Measurements from ENCODE around the gene ARL6IP4.

Gene ARL6IP4

DNA sequence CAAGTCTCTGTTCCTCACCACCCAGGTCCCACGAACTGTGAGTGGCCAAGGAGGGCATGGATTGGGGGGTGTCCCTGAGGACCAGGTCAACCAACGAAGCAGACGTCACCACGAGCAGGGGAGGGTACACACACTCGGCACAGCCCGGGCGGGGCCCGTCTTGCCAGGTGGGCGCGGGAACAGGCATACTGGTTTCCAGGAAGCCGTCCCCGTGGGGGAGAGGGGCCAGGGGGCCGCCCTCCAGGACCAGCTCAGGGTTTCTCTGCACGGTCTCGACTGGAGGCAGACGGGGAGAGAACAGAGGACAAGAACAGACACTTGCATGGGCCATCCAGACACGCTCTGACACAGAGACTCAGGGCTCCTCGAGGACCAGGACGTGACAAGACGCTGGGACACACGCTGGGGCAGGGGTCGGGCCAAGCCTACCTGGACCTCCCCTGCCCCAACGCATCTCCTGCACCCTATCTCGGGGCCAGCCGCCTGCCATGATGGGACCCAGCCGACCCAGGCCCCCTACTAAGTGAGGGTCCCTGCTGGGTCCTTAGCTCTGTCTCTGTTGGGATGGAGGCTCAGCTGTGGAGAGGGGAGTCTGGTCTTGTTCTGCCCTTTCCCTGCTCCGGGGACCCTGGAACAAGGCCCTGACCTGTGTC is 11.3 kb downstream of the ARL6IP4 start:
- DNase-seq: no peak

DNA sequence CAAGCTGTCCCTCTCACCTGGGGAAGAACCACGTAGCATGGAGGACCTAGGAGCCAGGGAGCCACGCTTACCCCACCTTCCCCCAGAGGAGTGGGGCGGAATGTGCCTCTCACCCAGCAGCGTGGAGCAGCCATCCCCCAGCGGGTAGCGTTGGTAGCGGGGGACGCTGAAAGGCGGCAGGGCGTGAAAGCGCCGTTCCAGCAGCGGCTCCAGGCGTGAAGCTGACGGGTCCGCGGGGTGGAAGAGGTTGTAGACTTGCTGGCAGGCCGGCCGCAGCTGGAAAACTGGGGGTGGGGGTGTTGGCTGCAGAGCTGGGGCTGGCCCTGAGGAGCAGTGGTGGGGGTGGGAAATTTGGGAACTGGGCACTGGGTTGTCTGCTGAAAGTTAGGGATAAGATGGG is 11.9 kb downstream of the ARL6IP4 start:
- DNase-seq: no peak

DNA sequence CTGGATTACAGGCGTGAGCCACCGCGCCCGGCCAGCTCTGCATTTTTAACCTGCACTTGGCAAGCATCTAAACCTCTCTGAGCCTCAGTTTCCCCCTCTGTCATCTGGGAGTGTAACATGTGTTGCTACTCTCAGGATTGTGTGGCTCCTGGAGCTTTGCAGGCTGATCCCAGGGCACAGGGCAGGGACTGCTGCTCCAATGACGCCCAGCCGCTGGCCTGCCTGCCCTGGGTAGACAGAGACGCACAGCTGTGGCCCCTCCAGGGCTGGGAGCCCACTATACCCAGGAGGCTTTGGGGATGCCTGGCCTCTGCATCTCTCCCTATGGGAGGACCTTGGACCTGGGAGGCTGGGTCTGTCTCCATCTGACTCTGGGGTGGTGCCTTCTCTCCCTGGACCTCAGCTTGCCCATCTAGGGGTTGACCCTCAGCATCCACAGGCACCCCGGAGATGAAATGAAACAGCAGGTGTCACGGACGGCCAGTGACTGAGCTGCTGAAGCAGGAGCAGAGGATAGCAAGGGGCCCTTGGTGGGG is 13.7 kb downstream of the ARL6IP4 start:
- DNase-seq: no peak

DNA sequence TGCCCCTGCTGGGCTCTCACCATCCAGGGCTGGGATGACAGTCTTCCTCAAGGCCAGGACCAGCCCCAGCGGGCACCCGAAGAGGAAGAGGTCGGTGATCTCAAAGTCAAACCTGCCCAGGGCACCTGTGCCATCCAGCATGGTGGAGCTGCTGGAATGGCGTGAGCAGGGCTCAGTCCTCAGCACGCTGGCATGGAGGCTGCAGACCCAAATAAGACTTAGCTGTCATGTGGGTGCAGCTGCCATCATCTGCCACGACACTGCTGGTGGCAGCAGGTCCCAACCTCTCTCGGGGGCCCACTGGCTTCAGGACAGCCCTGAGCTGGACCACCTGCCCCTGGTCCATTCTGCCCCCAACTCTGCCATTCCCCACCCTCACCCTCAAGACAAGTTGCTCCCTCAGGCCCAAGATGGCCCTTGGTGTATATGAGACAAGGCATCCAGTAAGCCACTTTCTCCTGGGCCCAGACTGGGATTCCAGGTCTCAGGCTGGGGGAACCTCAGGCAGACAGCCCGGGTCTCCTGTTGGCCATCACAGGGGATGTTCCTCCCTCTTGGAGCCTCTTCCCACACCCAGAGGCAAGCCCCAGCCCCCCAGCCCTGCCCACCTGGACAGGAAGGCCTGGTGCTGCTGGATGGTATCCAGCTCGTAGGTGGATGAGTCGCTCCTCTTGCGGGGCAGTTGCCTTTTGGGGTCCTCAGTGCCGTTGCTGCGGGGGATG is 14.5 kb downstream of the ARL6IP4 start:
- DNase-seq: no peak

DNA sequence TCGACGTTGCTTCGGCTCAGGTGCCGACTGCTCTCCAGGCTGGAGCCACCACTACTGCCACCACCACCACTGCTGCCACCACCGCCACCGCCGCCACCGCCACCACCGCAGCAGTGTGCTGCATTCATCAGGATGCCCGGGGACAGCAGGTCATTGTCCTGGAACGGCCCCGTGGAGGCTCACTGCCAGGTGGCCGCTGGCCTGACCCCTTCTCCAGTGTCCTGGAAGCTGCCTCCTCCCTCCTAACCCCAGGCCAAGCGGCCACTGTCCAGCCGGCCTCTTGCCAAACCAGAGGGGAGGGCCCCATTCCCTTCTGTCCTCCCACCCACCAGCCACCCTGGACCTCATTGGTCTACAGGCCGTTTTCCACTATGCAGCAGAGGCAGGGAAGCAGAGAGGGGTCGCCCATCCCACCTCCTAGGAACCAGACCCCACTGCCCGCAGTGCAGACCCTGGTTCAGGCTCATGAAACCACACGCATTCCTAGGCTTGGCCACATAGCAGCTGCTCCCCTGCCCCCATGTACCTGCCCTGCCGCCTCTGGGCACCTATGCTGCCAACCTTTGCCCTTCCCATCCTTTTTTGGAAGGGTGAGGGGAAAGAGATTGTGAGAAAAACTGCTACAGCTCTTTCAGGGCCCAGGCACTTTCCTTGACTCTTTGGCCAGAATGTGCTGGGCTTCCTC is 15.2 kb downstream of the ARL6IP4 start:
- no peak for DNase-seq

DNA sequence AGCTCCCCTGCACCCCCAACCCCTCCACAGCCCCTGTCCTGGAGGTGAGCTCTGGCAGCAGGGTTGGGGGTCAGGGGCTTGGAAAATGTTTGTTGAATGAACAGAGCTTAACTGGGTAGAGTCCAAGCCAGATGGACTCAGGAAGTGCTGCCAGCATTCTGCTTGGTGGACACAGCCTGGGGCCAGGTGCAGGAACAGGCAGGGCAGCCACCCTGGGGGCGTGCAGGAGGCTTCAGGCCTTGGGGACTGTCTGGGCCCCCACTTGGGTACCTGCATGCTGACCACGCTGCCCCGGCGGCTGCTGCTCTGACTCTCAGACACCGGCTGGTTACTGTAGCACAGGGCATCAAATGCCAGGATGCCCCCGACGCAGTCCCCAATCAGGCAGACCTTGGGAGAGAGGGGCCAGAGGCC is 15.7 kb downstream of the ARL6IP4 start:
- DNase-seq: no peak

DNA sequence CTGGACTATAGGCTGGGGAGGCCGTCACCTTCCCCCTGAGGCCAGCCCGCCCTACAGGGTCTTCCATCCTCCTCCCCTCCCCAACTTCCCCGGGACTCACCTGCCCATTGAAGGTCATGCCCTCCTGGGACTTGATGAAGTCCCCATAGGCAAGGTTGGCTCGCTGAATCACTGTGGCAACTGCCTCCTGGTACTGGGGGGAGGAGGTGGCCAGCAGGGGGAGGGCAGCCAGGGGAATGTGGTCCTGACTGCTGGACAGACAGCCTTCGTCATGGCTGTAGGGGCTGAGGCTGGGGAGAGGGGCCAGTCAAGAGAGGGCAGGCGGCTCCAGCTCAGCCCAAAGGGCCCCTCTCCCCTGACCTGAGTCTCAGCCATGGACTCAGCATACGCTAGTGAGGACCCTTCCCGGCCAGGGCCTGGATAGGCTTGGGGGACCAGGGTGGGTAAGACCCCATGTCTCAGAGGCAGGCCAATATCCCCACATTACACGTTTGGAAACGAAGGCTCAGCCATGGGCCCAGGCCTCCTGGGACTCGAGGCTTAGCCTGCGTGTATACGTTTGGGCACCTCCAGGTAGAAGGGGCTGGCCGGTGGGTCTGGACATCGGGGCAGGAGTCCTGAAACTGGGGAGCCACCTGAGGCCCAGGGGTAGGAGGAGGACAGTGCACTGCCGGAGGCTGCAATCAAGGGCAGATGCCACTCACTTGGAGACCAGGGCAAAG is 16.3 kb downstream of the ARL6IP4 start:
- no peak for DNase-seq

DNA sequence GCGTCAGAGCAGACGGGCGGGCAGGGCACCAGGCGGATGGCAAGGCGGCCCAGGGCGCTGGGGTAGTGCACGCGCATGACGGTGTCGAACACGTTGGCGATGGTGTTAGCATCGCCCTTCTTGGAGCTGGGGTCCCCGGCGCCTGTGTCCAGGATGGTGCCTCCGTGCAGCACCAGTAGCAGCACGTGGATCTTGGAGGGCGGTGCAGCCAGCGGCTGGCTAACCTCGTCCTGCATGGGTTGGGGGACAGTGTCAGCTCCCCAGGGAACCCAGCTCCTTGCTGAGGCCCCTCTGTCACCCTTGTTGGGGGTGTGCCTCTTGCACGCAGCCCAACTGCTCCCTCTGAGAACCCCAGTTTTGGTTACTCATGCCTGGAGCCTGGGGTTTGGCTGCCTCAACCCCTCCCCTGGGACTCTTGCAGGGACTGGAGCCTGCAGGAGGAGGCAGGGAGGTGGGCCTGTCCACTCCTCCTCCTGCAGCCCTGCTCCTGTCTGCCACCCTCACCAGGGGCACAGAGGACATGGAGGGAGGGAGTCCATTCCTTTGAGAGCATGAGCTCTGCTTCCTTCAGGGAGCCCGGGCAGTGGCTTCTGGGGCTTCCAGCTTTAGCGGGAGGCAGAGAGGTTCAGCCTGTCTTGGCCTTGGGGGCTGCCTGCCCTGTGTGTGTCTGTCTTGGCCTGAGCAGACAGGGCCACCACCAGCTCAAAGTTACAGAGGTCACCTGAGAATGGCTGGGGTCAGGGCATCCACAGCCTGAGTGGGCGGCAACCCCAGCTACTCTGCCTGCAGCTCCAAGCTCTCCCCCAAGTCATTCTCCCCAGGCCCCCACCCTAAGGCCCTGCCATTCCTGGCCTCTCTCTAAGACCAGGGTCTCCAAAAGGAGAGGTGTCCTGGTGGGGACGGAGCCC is 17.1 kb downstream of the ARL6IP4 start:
- no peak for DNase-seq

DNA sequence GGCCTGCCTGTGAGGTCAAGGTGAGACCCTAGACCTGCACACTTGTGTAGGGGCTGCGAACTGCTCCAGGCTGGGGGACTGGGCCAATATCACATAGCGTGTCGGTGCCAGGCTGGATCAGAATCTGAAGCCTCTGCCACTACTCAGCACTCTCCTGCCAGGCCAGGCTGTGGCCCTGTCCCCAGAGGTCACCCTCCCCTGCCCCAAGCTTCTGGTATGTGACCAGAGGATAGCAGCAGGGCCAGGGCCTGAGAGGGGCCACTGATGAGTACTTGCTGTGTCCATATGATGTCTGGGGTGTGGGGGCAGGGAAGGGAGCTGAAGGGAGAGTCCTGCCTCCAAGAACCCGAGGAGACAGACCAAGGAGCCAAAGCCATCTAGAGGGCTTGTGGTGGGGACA is 17.8 kb downstream of the ARL6IP4 start:
- DNase-seq: no peak

DNA sequence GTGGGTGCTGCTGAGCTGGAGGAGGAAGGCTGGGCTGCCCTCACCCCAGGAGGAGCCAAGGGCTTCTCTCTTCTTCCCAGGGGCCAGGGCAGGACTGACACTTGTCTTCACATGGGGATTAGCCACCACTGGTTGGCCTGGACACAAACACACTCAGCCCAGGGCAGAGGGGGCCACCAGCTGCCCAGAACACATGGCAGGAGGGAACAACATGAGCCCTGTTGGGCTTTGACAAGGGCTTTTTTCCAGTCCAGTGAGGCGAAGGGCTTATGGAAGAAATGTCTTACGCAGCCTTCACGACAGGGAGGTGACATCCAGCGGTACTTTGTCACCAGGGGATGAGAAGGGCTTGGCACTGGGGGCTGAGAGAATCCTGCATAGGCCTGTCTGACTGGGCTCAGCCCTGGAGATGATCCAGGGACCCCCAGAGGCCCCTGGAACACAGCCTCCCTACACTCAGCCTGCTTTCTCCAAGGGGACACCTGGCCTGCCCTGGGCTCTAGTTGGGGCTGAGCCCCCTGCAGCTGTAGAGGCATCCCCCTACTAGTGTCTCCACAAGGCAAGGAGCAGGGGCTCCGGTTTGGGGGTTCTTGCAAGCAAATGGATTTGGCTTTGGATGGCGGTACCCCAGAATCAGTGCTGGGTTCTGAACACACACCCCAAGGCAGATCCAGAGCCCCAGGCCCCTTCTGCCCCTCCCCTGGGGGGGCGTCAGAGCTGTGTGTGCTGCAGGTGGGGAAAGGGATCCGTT is 18.9 kb downstream of the ARL6IP4 start:
- no peak for DNase-seq

DNA sequence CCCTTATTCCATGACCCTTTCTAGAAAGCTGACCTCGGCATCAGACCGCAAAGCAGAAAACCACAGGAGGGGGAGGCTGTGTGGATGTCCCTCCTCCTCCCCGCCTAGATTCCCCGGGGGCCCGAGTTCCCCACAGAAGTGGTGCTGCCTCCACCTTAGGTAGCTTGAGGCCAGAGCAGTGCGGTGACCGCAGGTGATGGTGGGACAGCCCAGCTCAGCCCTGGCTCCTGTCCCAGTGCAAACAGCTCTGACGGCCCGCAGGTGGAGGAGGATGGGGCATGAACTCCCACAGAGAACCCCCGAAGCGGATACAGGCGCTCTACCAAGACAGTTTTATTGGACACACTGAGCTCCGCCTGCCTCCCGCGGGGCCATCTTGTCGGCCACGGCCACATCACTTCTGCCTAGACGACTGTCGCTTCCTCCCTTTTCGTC is 19.5 kb downstream of the ARL6IP4 start:
- no peak for DNase-seq

DNA sequence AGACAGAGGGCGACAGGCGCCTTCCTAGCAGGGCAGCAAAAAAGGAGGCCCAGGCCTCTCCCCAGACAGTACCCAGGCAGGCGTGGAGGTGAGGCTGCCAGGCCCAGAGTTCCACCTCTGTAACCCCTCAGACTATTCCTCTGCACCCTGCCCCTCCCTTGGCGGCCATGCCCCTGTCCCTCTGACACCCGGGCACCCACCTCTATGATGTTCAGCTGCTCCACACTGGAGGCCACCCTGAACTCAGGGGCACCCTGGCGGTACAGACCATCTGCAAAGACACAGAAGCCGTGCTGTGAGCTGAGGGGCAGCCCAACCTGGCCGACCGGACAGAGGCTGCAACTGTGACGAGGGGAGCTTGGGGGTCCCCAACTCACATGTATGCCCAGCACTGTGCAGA is 20.1 kb downstream of the ARL6IP4 start:
- no peak for DNase-seq

DNA sequence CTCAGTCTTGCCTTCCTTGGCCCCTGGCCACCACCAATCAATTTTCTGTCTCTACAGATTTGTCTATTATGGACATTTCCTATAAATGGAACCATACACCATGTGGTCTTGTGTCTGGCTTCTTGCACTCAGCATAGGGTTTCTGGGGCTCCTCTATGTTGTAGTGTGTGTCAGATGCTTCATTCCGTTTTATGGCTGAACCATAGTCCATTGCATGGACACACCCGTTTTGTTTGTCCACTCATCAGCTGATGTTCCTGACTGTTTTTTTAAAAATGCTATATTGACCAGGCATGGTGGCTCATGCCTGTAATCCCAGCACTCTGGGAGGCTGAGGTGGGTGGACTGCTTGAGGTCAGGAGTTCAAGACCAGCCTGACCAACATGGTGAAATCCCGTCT is 21.0 kb downstream of the ARL6IP4 start:
- no peak for DNase-seq

DNA sequence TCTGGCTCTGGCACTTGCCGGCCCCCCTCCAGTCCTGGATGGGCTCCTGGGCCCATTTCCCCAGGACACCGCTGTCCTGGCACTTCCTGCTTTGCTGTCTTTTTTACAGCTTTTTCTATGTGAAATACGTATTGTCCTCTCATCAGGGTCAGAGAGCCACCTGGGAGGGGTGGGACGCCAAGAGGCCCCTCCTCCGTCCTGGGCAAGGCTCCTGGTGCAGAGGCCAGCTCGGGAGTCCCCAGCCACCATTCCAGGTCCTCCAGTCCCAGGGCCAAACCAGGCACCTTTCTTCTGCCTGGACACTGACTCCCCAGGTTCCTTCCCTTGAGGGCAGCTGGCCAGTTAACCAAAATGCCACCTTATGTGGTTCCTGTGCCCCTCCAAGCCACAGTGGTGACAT is 22.8 kb downstream of the ARL6IP4 start:
- DNase-seq: no peak

DNA sequence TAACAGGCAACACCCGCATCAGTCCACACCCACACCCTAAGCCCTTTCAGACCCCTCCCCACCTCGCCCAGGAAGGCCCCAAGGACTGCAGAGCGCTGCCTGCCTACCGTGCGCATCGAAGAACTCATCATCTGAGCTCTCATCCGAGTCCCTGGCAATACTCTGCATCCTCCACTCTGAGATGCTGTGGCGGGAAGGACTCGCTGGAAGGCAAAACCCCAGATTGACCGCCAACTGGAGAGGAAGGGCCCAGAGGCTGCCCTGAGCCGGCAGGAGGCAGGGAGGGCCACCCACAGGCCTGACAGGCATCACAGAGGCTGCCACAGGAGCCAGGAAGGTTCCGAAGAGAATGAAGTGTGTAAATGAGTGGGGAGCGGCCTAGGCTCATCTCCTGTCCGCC is 23.8 kb downstream of the ARL6IP4 start:
- DNase-seq: no peak

DNA sequence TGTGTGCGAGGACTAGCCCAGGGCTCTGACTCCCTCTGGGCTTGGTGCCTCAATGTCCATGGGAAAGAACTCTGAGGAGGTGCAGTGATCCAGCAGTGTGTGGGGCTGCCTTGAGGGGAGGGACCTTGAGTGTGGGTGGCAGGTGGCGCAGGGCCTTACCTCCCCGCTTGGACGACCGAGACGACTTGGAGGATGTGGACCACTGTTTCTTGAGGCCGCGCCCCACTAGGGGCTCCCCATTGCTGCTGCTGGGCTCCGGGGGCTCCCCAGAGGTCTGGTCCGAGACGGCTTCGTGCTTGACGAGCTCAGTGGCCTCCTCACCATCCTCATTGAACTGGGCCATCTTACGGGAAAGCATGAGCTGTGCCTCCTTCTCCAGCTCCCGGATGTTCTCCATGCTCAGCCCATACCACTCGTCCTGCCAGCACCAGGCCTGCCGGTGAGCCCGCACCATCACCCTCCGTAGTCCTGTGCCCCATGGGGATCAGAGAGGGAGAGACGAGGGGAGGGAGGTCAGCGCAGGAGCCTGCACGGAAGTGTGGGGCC is 24.7 kb downstream of the ARL6IP4 start:
- DNase-seq: no peak

DNA sequence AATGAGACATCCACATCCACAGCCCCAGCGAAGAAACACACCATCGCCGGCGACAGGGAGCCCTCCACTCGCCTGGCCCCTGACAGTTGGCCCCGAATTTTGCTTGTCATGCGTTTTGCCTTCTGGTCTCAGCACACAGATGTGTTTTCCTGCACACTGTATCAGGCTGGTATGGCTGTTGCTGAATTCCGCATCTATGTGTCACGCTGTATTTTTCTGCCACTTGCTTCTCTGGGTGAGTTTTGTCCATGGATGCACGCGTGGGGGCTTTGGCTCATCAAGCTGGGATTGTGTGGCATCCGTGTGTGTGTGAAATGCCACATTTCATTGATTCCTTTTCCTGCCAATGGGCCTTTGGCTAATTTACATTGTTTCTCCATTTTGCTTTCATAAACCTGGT is 26.5 kb downstream of the ARL6IP4 start:
- DNase-seq: no peak

DNA sequence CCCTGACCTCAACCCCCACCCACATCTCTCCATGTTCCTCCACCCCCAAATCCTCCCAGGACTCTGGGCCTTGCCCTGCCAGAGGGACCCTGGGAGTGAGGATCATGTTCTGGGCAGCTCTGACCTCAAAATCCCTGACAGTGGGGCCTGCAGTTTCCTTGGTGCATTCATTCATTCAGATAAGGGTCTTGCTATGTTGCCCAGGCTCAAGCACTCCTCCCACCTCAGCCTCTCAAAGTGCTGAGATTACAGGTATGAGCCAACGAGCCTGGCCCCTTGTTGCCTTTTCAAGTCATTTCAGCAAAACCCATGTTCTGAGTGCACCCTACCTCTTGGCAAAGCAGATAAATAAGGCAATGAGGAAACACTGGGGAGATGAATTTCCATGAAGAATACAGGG is 29.6 kb downstream of the ARL6IP4 start:
- no peak for DNase-seq

DNA sequence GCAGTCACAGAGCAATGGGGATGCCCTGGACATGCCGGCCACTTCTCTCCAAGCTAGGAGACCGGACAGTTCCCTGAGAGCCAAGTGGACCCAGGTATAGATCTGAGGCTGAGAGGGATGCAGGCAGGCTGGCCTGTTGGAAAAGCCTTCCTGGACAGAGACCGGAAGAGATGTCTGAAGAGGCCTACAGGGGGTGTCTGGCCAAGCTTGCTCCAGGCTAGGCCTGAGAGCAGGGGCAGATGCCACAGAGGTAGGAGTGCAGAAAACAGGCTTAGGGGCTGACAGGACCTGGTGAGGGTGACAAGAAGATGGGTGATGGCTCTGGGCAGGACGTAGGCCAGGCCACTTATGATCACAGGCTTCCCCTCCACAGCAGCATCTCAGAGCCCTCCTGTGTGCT is 30.2 kb downstream of the ARL6IP4 start:
- DNase-seq: no peak

DNA sequence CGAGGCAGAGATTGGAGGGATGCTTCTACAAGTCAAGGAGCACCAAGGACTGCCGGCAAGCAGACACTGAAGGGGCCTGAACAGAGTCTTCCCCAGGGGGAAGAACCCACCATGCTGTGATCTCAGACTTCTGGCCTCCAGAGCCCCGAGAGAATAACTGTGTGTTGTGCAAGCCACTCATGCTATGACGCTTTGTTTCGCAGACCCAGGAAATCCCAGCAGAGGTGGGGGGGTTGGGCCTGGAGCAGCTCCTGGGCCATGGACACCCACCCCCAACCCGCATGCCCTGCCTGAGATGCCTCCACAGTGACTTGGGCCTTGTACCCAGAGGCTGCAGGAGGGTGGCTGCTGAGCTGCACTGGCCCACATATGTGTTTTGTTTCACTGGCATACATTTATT is 31.2 kb downstream of the ARL6IP4 start:
- no peak for DNase-seq

All from T-helper 2 cell (primary cell).